Lower leg skin (tissue), 3 donors: ENCODE data around the gene AKAP6.

Experiments
- CTCF ChIP-seq, 3 donors: fragments of 450-650 bp; IDR thresholded peaks; one replicate each; pipeline ENCODE4 v1.5.1; 2016; ENCODE audit warnings: antibody characterized with exemption in 3 of 3, mild to moderate bottlenecking in 3 of 3, moderate library complexity in 2 of 3
- POLR2A ChIP-seq, 2 donors: fragments of 450-650 bp; IDR thresholded peaks; one replicate each; pipeline ENCODE4 v1.6.1; 2016 to 2017; ENCODE audit warnings: antibody characterized with exemption in 2 of 2, mild to moderate bottlenecking in 1 of 2, moderate library complexity in 1 of 2

DNA sequence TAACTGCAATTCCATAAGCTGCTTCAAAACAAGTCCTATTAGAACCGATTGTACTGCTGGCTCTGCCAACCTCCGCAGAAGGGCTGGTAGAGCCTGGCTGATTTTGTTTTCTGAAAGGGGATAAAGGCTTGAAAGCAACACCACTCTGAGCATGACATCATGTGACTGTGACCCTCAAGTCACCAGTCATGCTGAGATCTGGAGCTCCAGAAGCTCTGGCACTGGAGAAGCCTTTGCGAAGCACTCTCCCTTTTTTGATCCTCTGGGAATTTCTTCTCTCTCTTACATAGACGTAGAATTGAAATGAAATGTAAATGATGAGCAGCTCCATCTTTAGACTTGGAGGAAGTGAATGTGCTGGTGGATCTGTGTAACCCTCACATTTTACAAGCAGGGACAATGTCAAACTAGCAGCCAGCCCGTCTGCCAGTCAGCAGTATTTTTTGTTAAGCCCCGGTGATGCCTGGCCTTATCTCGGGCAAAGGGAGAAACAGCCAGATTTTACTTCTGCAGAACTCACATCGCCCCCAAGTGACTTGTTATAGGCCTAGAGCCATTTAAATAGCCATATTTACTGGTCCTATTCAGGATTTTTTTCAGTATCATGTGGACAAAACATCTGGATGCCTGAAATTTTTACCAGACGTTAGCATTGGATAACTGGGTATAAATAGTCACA lies 497.4 kb downstream of the AKAP6 start:
- TF ChIP-seq POLR2A (IDR thresholded peaks at IDR 0.05): no peak
- TF ChIP-seq CTCF (IDR thresholded peaks at IDR 0.05): no peak
